WTC11 (cell line): ENCODE results near the gene GPR39. TPM values are rescaled to one million over a fixed set of nuclear protein-coding genes. Genes with fewer than 3 reads are reported as not detected.

ENCODE experiments used
- ATAC-seq: fragments of 200-7000 bp; cut with Tn5 transposase; 2 replicates; pipeline ENCODE4 v1.10.0; 2021; ENCODE audit warnings: mild to moderate bottlenecking, moderate library complexity
- CTCF ChIA-PET: fragments of 300-600 bp; sonication (Branson Sonifier 250); formaldehyde crosslinking; loops from one replicate; lab custom pipeline; 2021; ENCODE audit warnings: antibody characterized with exemption; lab: Charles Lee
- POLR2A ChIA-PET: fragments of 350-600 bp; sonication (Branson Sonifier 250); formaldehyde crosslinking; loops from one replicate; lab custom pipeline; 2021; ENCODE audit warnings: antibody characterized with exemption; lab: Charles Lee
- DNase-seq: peaks from one replicate; pipeline ENCODE4 v3.0.0; 2021; ENCODE audit warnings: low spot score
- H3K27ac Mint-ChIP-seq: 2 replicates; pipeline ENCODE4 v1.8.0; 2021; ENCODE audit warnings: mixed read lengths
- H3K27me3 Mint-ChIP-seq: 2 replicates; pipeline ENCODE4 v1.8.0; 2021; ENCODE audit warnings: low read depth, mild to moderate bottlenecking, moderate library complexity, mixed read lengths
- H3K36me3 Mint-ChIP-seq: 2 replicates; pipeline ENCODE4 v1.8.0; 2021; ENCODE audit warnings: mixed read lengths
- H3K4me1 Mint-ChIP-seq: 2 replicates; pipeline ENCODE4 v1.8.0; 2022; ENCODE audit warnings: mixed read lengths
- H3K4me3 Mint-ChIP-seq: 2 replicates; pipeline ENCODE4 v1.8.0; 2021; ENCODE audit warnings: mild to moderate bottlenecking, moderate library complexity, mixed read lengths
- H3K9me3 Mint-ChIP-seq: 2 replicates; pipeline ENCODE4 v1.8.0; 2021; ENCODE audit warnings: mixed read lengths
- FOXJ3 ChIP-seq: sonication (generic); formaldehyde crosslinking; IDR thresholded peaks from 2 replicates; pipeline ENCODE4 v1.9.0; 2021; ENCODE audit warnings: missing genetic modification reagents, mild to moderate bottlenecking, borderline replicate concordance
- HMGA2 ChIP-seq: fragments of 250-450 bp; sonication (Bioruptor Pico); IDR thresholded peaks from 2 replicates; pipeline ENCODE4 v1.4.0; 2021; ENCODE audit warnings: mild to moderate bottlenecking, moderate library complexity
- KAT7 ChIP-seq: sonication (generic); formaldehyde crosslinking; IDR thresholded peaks from 2 replicates; pipeline ENCODE4 v1.8.1; 2023; ENCODE audit warnings: missing genetic modification reagents, mild to moderate bottlenecking, borderline replicate concordance
- NR3C1 ChIP-seq: sonication (generic); formaldehyde crosslinking; conservative IDR thresholded peaks from 2 replicates; pipeline ENCODE4 v1.8.1; 2023; ENCODE audit warnings: low read depth, mild to moderate bottlenecking, missing genetic modification reagents
- TP53 ChIP-seq: sonication (generic); formaldehyde crosslinking; IDR thresholded peaks from 2 replicates; pipeline ENCODE4 v1.8.1; 2023; ENCODE audit warnings: mild to moderate bottlenecking, missing genetic modification reagents
- ZNF423 ChIP-seq: fragments of 250-450 bp; sonication (Bioruptor Pico); IDR thresholded peaks from 2 replicates; pipeline ENCODE4 v2.1.2; 2022; ENCODE audit warnings: mild to moderate bottlenecking, moderate library complexity
- total RNA-seq: library from RNA; stranded (reverse); gene quantifications from 3 replicates; pipeline ENCODE4 v1.2.3, GENCODE V29; 2021
- TF ChIP-seq, protein P1 (sequence below): sonication (generic); formaldehyde crosslinking; IDR thresholded peaks from 2 replicates; pipeline ENCODE4 v1.8.1; 2023; ENCODE audit warnings: mild to moderate bottlenecking, missing genetic modification reagents, moderate library complexity
- TF ChIP-seq, protein P2 (sequence below): sonication (generic); formaldehyde crosslinking; IDR thresholded peaks from 2 replicates; pipeline ENCODE4 v1.8.0; 2023; ENCODE audit warnings: missing genetic modification reagents
- TF ChIP-seq, protein P3 (sequence below): sonication (generic); formaldehyde crosslinking; IDR thresholded peaks from 2 replicates; pipeline ENCODE4 v1.8.1; 2022; ENCODE audit warnings: low read depth, mild to moderate bottlenecking, moderate library complexity, missing genetic modification reagents, borderline replicate concordance
- TF ChIP-seq, protein P4 (sequence below): sonication (generic); formaldehyde crosslinking; IDR thresholded peaks from 2 replicates; pipeline ENCODE4 v1.8.0; 2022; ENCODE audit warnings: mild to moderate bottlenecking, missing genetic modification reagents
- TF ChIP-seq, protein P5 (sequence below): sonication (generic); formaldehyde crosslinking; conservative IDR thresholded peaks from 2 replicates; pipeline ENCODE4 v1.8.1; 2023; ENCODE audit warnings: mild to moderate bottlenecking, low read depth, missing genetic modification reagents, moderate library complexity
- TF ChIP-seq, protein P6 (sequence below): sonication (generic); formaldehyde crosslinking; IDR thresholded peaks from 2 replicates; pipeline ENCODE4 v1.8.1; 2022; ENCODE audit warnings: mild to moderate bottlenecking, moderate library complexity, missing genetic modification reagents
- TF ChIP-seq, protein P7 (sequence below): sonication (generic); formaldehyde crosslinking; IDR thresholded peaks from 2 replicates; pipeline ENCODE4 v1.8.1; 2022; ENCODE audit warnings: missing genetic modification reagents, borderline replicate concordance

GPR39 gene
- total RNA-seq, 1 experiment from 2014 or later, result 0.74 TPM

DNA sequence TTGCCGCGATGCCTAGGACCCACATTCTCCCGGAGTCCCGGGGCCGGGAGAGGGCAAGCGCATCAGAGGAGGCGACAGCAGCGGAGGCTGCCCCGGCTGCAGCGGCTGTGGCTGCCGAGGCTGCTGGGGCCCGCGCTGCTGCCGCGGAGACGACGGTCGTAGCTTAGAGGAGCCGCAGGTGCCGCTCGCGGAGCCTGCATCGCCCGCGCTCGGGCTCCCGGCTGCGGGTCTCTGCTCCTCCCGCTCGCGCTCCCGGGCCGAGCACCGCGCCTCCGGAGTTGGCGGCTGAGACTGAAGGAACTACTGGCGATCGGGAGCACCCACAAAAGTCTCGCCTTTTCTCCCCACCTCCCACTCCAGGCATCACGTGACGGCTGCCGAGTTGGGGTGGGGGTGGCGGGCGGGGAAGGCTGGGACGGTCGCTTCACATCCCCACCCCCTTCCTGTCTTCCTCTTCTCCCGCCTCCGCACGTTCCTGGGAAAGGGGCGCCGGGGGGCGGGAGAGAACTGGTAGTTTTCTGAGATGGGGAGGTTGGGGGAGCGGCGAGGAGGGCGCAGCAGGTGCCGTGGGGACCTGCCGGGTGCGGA is 253.4 kb downstream of the GPR39 start, which contains the start of gene LYPD1 (continued):
- TF ChIP-seq HMGA2 (CRISPR knock-in tag) (no peak), NR3C1 (CRISPR knock-in tag) (no peak), FOXJ3 (CRISPR knock-in tag) (no peak)
- TF ChIP-seq, protein P1, sequence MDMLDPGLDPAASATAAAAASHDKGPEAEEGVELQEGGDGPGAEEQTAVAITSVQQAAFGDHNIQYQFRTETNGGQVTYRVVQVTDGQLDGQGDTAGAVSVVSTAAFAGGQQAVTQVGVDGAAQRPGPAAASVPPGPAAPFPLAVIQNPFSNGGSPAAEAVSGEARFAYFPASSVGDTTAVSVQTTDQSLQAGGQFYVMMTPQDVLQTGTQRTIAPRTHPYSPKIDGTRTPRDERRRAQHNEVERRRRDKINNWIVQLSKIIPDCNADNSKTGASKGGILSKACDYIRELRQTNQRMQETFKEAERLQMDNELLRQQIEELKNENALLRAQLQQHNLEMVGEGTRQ (CRISPR knock-in tag), result peak; percentile 92
- TF ChIP-seq, protein P2, sequence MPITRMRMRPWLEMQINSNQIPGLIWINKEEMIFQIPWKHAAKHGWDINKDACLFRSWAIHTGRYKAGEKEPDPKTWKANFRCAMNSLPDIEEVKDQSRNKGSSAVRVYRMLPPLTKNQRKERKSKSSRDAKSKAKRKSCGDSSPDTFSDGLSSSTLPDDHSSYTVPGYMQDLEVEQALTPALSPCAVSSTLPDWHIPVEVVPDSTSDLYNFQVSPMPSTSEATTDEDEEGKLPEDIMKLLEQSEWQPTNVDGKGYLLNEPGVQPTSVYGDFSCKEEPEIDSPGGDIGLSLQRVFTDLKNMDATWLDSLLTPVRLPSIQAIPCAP (CRISPR knock-in tag), result no peak
- TF ChIP-seq, protein P3, sequence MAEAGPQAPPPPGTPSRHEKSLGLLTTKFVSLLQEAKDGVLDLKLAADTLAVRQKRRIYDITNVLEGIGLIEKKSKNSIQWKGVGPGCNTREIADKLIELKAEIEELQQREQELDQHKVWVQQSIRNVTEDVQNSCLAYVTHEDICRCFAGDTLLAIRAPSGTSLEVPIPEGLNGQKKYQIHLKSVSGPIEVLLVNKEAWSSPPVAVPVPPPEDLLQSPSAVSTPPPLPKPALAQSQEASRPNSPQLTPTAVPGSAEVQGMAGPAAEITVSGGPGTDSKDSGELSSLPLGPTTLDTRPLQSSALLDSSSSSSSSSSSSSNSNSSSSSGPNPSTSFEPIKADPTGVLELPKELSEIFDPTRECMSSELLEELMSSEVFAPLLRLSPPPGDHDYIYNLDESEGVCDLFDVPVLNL, result no peak
- TF ChIP-seq, protein P4, sequence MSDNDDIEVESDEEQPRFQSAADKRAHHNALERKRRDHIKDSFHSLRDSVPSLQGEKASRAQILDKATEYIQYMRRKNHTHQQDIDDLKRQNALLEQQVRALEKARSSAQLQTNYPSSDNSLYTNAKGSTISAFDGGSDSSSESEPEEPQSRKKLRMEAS, result peak; percentile 43

DNA sequence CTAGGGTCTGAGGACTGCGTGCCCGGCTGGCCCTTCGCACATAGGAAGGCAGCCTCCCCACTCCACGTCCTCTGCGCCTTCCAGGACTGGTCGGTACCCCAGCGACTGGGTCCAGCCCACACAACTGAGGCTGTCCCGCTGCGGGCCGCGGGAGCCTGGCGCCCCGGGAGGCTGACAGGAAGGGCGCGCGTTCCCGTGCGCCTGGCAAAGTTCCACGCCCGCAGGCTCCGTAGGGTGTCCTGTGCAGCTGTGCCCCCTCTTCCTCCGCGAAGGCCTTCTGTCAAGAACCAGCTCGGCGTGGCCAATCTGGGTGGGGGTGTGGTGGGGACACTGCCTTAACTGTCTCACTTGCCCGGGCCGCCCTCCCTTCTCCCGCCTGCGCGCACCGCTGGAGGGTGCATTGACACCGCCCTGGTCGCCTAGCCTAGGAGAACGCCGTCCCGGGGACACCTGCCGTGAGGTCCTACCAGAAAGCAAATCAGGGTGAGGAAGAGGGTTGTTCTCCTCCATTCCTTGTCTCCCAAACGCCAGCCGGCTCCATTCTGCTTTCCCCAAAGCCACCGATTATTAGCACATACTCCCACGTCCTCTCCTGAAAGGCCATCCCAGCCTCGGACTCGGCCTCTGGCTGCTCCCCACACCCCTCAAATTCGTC is 254.0 kb downstream of the GPR39 start:
- Mint-ChIP-seq H3K9me3 (no peaks in the 10 kb centered on the region), H3K4me3 (peak overlapping the region; percentile 82), H3K36me3 (no peaks in the 10 kb centered on the region)
- ChIA-PET POLR2A (no interaction called here), CTCF (interaction anchor here (1.0 to 3.1 kb wide), 4 partner anchors 11 to 241 kb away, joined by 3 to 22 read pairs (median 12); no protein-coding TSS in a partner anchor)
- DNase-seq, result peak; percentile 36
- TF ChIP-seq KAT7 (CRISPR knock-in tag), result no peak
- no peak for TF ChIP-seq TP53 (CRISPR knock-in tag)
- TF ChIP-seq, protein P5, sequence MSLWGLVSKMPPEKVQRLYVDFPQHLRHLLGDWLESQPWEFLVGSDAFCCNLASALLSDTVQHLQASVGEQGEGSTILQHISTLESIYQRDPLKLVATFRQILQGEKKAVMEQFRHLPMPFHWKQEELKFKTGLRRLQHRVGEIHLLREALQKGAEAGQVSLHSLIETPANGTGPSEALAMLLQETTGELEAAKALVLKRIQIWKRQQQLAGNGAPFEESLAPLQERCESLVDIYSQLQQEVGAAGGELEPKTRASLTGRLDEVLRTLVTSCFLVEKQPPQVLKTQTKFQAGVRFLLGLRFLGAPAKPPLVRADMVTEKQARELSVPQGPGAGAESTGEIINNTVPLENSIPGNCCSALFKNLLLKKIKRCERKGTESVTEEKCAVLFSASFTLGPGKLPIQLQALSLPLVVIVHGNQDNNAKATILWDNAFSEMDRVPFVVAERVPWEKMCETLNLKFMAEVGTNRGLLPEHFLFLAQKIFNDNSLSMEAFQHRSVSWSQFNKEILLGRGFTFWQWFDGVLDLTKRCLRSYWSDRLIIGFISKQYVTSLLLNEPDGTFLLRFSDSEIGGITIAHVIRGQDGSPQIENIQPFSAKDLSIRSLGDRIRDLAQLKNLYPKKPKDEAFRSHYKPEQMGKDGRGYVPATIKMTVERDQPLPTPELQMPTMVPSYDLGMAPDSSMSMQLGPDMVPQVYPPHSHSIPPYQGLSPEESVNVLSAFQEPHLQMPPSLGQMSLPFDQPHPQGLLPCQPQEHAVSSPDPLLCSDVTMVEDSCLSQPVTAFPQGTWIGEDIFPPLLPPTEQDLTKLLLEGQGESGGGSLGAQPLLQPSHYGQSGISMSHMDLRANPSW, result no peak
- peak; percentile 21; the same call in 1 of the 2 replicates for TF ChIP-seq ZNF423 (CRISPR knock-in tag)
- TF ChIP-seq, protein P6, sequence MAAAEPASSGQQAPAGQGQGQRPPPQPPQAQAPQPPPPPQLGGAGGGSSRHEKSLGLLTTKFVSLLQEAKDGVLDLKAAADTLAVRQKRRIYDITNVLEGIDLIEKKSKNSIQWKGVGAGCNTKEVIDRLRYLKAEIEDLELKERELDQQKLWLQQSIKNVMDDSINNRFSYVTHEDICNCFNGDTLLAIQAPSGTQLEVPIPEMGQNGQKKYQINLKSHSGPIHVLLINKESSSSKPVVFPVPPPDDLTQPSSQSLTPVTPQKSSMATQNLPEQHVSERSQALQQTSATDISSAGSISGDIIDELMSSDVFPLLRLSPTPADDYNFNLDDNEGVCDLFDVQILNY (CRISPR knock-in tag), result 0 out of 2 replicates have a peak, but pooled peaks have one; percentile 15
- TF ChIP-seq, protein P7, sequence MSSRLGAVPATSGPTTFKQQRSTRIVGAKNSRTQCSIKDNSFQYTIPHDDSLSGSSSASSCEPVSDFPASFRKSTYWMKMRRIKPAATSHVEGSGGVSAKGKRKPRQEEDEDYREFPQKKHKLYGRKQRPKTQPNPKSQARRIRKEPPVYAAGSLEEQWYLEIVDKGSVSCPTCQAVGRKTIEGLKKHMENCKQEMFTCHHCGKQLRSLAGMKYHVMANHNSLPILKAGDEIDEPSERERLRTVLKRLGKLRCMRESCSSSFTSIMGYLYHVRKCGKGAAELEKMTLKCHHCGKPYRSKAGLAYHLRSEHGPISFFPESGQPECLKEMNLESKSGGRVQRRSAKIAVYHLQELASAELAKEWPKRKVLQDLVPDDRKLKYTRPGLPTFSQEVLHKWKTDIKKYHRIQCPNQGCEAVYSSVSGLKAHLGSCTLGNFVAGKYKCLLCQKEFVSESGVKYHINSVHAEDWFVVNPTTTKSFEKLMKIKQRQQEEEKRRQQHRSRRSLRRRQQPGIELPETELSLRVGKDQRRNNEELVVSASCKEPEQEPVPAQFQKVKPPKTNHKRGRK (CRISPR knock-in tag), result no peak
- TF ChIP-seq, all 79 proteins: peak for 2
- Mint-ChIP-seq H3K27ac (no peak overlapping the region), H3K27me3 (peaks cover 96% of the 10 kb centered on the region), H3K4me1 (peaks cover 21% of the 10 kb centered on the region)
- ATAC-seq, result peak; percentile 8
